ENCODE measurements around the gene ANKRD55.
"Not testable (repeated sequence)": the region's sequence is repeated elsewhere in the genome, so short reads cannot be mapped to it uniquely, and the experiment has no call there.

ANKRD55 gene

DNA sequence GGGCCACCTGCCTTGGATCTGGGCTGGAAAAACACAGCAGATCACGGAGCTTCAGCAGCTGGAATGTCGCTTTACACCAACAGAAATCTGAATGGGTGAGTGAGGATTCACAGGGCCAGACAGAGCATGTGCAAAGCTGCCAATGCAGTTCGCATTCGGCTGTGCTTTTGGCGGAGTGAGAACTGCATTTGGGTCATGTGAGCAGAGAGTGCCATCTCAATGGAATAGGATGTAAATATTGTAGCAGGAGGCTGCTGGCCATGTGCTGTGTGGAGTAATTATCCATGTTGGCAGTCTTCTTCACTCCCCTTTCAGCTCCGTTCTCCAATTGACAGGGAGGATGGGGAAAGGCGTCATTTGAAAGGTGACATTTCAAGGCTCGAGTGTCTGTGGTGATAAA is at the start of gene ANKRD55:
Gene ANKRD55, minus strand, starts transcription at position 101 of the 400 bp plus-strand sequence. CDS start 417 bp downstream, outside the sequence.
- DNase-seq (ENCODE audit: low read depth) = no peak

DNA sequence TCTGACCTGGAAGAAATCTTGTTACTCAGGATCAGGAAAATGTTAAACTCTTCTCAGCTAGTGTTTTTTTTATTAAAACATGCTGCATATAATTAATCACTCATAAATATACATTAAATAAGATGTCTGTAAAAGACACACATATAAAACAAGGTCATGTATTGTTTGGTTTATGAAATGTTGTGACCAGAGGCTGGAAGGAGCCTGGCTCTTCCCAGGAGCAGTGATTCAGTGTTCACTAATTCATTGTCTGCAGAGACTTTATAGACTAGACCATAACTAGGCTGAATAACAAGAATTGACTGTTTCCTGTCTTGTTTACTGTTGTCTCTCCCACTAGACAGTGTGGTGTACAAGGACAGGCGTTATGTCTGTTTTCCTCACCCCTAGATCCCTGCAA is 49.1 kb upstream of the ANKRD55 start:
- no peak for DNase-seq (ENCODE audit: low read depth)

DNA sequence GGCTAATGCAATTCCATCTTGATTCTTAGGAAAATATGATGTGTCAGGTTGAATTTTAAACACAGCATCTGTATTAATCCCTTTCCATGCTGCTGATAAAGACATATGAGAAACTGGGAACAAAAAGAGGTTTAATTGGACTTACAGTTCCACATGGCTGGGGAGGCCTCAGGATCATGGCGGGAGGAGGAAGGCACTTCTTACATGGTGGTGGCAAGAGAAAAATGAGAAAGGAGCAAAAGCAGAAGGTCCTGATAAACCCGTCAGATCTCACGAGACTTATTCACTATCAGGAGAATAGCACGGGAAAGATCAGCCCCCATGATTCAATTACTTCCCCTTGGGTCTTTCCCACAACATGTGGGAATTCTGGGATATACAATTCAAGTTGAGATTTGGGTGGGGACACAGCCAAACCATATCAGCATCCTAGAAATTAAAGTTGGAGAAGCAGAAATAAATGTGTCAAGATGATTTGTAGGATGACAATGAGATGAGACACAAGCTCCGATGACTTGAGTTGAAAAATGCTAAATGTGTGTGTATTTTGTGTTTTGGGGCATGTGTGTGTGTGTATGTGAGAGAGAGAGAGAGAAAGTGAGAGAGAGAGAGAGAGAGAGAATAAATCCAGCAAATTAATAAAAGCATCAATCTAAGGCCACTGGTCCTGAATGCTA is 48.5 kb upstream of the ANKRD55 start:
- no peak for DNase-seq (ENCODE audit: low read depth)

DNA sequence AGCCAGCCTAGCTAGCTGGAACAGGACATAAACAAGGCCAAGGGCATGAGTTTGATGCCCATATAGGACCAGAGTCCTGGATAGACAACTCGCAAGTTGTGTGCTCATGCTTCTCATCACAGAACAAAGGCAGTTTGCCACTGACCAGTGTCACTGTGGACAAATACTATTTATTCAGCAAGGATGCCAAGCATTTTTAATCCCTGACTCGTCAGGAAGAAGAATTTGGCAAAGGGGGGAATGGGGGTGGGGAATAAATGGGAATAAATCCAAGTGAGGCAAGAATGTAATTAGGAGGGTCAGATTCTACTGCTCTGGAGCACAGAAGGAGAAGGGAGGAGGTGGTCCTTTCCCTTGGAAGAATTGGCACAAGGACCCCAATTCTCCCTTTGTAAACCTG is 46.8 kb upstream of the ANKRD55 start:
- DNase-seq (ENCODE audit: low read depth) = peak; percentile 62

DNA sequence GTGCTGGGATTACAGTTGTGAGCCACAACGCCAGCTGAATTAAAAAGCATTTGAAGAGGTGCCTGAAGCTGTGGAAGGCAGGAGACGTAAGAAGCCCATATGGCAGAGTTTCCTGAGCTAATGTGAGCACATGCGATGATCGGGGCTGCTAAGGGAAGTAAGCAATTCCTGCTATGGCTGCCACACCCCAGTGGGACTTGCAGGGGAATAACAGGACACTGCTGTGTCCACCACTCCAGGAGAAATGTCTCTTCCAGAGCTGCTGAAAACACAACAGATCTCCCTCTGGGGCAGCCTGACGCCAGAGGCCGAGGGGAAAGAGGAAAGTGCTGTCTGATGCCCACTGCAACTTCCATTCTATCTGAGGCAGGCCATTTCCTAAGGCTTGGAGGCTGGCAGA is 46.2 kb upstream of the ANKRD55 start:
- no peak for DNase-seq (ENCODE audit: low read depth)

DNA sequence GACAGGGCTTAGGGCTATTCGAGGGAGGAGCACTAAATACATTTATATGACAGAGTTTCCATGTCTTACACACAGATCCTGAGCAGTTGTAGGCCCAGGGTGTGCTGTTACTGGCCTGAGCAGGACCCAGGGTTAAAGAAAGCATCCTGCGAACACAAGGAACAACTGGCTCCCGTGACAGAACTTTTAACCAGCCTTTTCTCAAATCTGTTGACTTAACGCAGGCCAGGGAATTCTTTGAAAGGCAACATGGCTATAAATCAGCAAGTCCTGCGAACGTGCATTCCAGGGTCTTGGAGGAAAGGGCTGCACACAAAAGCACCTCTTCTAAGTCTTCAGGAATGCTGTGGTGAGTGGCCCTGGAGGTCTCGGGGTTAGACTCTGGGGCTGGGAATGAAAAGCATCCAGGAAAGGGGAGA is 45.2 kb upstream of the ANKRD55 start:
- no peak for DNase-seq (ENCODE audit: low read depth)

DNA sequence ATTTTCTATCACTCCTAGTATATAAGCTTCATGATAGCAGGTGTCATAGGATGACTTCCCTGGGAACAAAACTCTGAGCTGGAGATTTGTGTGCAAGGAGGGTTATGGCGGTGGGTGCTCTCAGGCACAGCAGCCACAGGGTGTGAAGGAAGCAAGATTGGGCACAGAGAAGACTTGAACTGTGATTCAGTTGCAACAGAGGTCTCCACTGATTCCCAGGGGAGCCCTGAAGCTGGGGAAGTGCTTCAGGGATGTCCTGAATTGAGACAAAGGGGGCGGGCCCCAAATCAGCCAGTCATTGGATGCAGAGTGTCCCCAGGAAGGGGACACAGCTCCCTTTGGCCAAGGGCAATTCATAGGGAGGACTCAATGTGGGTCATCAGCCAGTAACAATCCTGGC is 44.4 kb upstream of the ANKRD55 start:
- no peak for DNase-seq (ENCODE audit: low read depth)

DNA sequence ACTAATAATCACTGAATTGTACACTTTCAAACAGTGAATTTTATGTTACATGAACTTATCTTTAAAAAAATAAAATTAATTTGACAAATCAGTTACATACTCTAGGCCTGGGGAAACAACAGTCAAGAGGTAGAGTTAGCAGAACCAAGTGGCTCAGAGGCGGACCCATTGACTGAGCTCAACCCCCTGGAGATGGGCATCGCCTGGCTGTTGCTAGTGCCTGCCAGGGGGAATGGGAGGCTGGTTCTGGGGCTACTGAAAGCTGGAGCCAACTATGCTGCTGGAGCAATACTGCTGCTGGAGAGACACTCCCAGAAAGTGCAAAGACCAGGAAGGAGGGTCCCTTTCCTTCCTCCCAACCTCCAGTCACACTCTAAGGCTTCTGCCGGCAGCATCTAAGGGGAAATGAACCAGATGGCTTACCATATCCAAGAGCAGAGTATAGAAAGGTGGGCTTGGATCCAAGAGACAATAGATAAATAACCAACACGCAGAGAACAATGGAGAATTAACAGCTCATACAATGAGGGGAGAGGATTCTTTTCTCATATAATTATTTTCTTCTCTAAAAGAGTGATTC is 40.3 kb upstream of the ANKRD55 start:
- DNase-seq (ENCODE audit: low read depth) = no peak

DNA sequence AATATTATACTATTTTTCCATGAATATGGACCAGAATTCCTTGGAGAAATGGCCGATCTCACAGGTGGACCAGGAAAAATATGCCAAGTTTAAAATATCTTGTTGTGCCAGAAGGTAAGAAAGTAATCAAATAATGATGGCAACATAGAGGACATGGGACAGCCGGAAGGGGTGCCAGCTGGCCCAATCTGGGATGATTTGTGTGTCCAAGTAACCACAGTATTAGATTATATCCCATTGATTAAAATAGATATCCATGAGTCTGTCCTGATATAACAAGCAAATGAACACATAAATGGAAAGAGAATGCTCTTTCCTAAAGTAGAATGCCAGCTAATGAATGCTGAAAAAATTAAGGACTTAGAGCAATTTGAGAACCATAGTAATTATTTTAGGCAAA is 39.6 kb upstream of the ANKRD55 start:
- no peak for DNase-seq (ENCODE audit: low read depth)

DNA sequence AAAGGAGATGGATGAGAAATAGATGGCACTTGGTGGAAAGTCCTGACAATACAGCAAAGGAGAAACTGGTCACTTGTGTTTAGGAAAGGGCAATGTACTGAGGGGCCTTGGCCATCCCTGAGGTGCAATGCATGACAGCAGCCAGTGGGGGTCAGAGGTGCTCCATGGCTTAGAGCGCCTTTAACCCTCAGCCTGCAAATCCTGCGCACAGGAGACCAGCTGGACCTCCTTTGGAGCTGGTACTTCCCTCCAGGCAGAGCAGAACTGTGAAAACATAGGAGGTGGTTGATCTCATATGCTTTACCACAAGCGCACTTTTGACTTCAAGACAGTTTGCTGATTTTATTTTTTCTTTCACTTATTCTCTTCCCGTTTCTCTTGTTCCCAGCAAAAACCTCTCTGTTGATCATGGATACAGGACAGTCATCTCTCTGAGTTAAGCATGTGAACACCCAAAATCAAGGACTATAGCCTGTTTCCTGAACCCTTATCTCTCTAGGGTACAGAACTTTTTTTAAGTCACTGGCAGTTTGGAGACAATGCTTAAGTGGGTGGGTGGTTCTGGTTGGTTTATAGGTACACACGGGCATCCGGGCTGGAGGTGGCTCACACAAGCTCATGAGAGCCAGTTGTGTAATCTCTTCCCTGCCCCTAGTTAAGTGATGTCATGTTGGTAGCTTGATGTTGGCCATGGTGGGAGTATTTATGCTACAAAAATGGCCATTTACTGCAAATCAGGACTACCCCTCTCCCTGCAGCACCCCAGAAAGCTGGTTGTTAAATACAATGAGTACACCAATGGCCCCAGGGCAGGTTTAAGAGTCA is 37.6 kb upstream of the ANKRD55 start:
- peak; percentile 80 for DNase-seq (ENCODE audit: low read depth)

DNA sequence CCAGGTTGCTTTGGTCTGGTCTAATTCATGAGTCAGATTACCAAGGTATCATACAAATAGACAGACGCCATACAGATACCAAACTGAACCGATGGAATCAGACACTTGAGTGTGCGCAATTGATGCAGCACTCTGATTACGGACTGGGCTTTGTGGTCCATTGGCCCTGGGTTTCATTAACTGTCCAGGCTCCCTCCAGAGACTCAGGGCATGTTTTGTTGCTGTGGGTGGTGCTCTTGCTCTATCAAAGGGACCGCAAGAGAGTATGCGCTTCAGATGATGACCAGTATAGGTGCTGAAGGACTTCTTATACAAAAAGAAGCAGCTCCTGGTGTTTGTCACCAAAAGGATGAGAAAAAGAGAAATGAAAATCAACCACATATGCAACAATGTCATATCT is 36.9 kb upstream of the ANKRD55 start:
- no peak for DNase-seq (ENCODE audit: low read depth)

DNA sequence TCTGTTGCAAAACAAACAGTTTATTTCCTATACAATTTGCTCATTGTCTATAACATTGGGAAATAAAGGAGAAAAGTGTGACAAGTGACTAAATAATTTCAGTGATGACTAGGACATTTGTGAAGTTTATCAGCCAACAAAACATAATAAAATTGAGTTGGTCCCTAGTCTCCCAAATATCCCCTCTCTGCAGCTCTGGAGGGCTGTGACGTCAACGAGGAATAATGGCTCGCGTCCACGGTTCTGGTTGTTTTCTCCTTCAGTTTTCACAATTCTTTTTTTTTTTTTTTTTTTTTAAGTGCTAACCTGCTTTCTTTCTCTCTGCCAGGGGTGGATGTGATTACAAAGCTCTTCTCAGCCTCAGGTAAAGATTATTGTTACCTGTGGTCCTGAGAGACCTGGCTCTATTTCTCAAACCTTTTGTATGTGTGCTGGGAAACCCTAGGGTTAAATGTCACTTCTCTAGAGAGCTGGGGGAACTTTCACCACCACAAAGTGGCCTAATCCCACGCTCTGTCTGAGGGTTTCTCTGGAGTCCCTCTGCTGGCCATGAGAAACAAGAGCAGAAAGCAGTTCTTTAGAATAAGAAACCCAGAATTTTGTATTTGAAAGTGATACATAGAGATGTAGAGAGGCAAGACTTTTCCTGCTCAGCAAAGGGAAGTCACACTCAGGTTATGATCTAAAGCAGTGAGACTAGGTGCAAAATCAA is 36.2 kb upstream of the ANKRD55 start:
- peak; percentile 42 for DNase-seq (ENCODE audit: low read depth)

DNA sequence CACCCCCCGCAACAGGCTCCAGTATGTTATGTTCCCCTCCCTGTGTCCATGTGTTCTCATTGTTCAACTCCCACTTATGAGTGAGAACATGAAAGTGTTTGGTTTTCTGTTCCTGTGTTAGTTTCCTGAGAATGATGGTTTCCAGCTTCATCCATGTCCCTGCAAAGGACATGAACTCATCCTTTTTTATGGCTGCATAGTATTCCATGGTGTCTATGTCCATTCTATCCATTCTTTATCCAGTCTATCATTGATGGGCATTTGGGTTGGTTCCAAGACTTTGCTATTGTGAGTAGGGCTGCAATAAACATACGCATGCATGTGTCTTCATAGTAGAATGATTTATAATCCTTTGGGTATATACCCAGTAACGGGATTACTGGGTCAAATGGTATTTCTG is 35.6 kb upstream of the ANKRD55 start:
- not testable (repeated sequence) for DNase-seq (ENCODE audit: low read depth)

DNA sequence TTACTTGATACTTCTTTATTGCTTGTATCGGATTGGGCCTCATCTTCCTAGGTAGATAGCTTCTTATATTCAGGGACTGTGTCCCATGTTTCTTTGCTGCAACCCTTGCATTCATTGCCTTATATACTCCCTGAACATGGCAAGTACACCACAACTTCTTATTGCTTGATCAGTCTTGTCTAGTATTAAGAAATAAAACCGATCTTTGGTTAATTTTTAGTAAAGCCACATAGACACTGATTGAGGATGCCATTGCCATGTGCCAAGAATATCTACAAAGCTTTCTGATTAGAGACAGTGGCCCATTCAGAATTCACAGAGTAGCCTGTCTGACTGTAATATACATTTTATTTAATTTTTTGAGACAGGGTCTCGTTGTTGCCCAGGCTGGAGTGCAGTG is 34.7 kb upstream of the ANKRD55 start:
- no peak for DNase-seq (ENCODE audit: low read depth)

DNA sequence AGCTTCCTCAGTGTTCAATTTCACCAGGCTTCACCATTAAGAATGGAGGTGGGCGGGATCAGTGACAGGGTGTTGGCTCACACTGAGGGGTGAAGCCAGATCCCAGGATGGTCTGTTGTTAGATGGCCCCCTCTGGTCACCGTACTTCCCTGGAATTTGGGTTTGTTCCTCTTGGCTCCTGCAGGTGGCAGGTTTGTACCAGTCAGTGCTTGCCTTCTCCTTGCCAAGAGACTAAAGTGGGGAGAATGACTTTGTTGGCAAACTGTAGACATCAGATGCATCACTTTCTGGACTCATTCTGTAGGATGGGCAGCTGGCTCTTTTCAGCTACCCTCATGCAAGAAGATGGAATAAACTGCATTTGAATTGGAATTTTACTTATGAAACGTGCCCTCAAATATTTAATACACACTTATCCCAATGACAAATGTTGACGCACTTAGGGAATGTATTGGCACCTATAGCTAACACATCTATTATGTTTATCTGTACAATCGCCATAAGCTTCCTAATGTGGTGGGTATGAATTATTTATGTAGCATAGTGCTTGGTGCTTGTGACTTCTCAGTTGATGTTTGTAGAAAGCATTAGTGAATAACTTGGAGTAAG is 31.4 kb upstream of the ANKRD55 start:
- DNase-seq (ENCODE audit: low read depth) = peak; percentile 28

DNA sequence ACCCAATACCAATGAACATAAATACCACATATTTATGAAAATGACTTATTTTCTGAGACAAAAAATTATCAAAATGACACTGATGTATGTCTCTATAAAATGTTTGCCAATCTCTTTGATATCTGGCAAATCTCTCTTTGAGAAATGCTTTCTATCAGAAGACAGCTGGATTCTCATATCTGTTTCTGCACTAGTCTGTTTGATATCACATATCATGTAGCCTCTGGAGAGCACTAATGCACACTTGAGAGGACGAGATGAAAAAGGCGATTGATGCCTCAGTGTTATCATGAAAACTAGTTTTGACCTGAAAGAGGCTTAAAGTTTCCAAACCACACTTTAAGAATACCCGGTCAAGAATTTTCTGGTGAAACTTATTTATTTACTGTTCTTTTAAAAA is 29.1 kb upstream of the ANKRD55 start:
- no peak for DNase-seq (ENCODE audit: low read depth)

DNA sequence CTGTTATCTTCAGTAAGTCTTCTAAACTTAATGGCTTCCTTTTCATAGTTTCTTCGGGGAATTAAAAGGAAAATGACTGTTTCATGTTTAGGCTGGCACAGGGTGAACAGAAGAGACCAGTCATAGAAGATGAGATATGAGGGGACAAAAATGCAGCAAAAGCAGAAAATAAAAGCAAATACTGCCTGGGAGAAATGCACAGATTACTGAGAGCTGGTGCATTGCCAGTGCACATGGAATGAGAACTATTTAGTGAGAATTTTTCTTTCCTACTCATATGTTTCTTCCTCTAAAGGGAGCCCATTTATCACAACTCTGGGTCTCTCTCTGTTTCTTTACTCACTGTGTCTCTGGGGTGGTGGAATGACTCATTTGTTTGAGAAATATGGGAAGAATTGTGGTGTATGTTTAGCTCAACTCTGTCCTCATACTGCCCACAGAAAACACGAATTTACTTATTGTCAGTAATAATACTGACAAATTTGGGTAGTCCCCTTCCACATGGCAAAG is 25.9 kb upstream of the ANKRD55 start:
- DNase-seq (ENCODE audit: low read depth) = peak; percentile 84

DNA sequence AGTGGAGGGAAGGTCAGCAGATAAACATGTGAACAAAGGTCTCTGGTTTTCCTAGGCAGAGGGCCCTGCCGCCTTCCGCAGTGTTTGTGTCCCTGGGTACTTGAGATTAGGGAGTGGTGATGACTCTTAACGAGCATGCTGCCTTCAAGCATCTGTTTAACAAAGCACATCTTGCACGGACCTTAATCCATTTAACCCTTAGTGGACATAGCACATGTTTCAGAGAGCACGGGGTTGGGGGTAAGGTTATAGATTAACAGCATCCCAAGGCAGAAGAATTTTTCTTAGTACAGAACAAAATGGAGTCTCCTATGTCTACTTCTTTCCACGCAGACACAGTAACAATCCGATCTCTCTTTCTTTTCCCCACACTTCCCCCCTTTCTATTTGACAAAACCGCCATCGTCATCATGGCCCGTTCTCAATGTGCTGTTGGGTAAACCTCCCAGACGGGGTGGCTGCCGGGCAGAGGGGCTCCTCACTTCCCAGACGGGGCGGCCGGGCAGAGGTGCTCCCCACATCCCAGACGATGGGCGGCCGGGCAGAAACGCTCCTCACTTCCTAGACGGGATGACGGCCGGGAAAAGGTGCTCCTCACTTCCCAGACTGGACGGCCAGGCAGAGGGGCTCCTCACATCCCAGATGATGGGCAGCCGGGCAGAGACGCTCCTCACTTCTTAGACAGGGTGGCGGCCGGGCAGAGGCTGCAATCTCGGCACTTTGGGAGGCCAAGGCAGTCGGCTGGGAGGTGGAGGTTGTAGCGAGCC is 24.8 kb upstream of the ANKRD55 start:
- DNase-seq (ENCODE audit: low read depth) = not testable (repeated sequence)

DNA sequence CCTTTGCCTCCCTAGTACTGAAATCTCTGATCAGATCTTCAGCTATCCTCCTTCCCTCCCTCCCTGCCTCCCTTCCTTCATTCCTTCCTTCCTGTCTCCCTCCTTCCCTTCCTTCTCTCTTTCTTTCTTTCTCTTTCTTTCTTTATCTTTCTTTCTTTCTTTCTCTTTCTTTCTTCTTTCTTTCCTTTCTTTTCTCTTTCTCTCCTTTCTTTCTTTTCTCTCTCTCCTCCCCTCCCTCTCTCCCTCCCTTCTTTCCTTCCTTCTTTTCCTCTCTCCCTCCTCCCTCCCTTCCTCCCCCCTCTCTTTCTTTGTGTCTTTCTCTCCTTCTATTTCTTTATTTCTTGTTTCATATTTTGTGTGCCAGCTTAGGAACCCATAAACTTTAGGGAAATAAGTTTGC is 23.9 kb upstream of the ANKRD55 start:
- no peak for DNase-seq (ENCODE audit: low read depth)

DNA sequence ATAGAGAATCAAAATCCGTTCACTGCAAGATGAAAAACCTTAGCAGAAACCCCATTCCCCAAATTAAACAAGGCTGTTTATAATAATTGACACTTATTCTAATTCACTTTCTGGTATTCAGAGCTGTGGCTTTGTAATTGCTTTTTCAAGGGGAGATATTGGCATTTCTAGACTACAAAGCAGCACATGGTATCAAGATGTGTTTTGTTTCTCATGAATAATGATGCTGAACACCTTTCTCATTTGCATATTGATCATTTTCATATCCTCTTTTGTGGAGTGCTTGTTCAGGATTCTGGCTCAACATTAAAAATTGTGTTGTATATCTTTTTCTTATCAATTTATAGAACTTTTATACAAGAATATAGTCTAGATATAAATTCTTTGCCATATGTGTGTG is 22.4 kb upstream of the ANKRD55 start:
- DNase-seq (ENCODE audit: low read depth) = no peak

DNA sequence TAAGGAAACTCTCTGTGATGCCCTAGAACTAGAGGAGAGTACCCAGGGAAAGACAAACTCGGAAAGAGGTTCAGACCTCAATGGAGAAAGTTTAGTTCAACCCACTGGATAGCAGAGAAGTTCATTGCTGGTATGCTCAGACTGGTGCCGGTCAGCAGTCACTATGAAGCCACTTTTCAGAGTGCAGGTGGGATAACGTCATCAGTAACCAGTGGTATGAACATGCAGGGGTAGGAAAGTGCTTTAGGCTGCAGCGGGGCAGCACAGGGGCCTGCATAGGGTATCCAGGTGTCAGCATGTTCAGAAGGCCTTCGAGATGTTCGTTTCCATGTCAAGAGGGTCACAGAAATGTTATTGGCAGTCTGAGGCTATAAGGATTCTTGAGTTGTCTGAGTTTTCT is 20.8 kb upstream of the ANKRD55 start:
- no peak for DNase-seq (ENCODE audit: low read depth)

All from fibroblast of the conjunctiva (primary cell).